Measurements from ENCODE around the gene TMEFF2.

GRCh38 chr2:191942090-191942738 lies 252.5 kb downstream of the TMEFF2 start:
- TF ChIP-seq CTCF (IDR thresholded peaks at IDR 0.05 in 8 of 11, conservative IDR thresholded peaks at IDR 0.05 in 3 of 11) (no peak), POLR2A (IDR thresholded peaks at IDR 0.05) (no peak)

All from spleen (tissue), 7 donors.